Thyroid gland (tissue), 4 donors: ENCODE measurements around the gene FBLL1.

ENCODE experiments used
- CTCF ChIP-seq, 6 experiments: fragments of 200-600 bp in 3 of 6; fragments of 450-650 bp in 3 of 6; sonication (generic) in 3 of 6; IDR thresholded peaks; one replicate each; pipeline ENCODE4 v1.5.1; 2016 to 2019; ENCODE audit warnings: antibody characterized with exemption in 6 of 6, mild to moderate bottlenecking in 2 of 6, inconsistent platforms in 1 of 6, moderate library complexity in 1 of 6
- POLR2A ChIP-seq, 2 donors: fragments of 450-650 bp; IDR thresholded peaks; one replicate each; pipeline ENCODE4 v1.6.1; 2017; ENCODE audit warnings: antibody characterized with exemption in 2 of 2, mild to moderate bottlenecking in 2 of 2, moderate library complexity in 1 of 2

DNA sequence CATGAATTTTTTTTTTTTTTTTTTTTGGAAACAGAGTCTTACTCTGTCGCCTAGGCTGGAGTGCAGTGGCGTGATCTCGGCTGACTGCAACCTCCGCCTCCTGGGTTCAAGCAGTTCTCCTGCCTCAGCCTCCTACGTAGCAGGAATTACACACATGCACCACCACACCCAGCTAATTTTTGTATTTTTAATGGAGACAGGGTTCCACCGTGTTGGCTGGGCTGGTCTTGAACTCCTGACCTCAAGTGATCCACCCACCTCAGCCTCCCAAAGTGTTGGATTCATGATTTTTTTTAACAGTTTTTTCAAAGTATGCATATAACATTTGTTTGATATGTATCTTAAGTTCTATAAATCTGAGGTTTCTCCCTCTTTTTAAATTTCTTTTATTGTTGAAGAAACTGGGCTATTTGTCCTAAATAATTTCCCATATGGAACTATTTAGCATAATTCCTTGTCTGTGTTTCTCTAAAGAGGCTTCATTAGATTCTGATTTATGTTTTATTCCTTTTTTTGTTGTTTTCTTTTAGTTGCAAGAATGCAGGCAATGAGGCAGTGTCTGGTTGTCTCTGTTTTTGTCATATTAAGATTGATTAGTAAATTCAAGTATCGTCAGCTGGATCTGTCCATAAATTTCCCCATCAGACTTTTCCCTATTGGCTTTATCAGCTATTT is 26.4 kb upstream of the FBLL1 start:
- TF ChIP-seq POLR2A (IDR thresholded peaks at IDR 0.05) = no peak
- no peak for TF ChIP-seq CTCF (IDR thresholded peaks at IDR 0.05)
